Heart left ventricle (tissue), 16 donors: ENCODE data around the gene BUB1. TPM values are rescaled to one million over a fixed set of nuclear protein-coding genes. Genes with fewer than 3 reads are reported as not detected.

Source experiments
- ATAC-seq, 4 donors: fragments of 200-7000 bp; cut with Tn5 transposase; one replicate each; pipeline ENCODE4 v1.9.1; 2020 to 2022; ENCODE audit warnings: moderate library complexity in 4 of 4, mild to moderate bottlenecking in 3 of 4, moderate number of reproducible peaks in 1 of 4
- DNase-seq, 5 donors: peaks; one replicate each; pipeline ENCODE4 v3.0.0-alpha.2; 2020
- H3K27ac ChIP-seq, 12 donors: fragments of 200-600 bp; sonication (generic) in 4 of 12; one replicate each; pipeline versions ENCODE4 v1.5.0 to v1.8.0; 2016 to 2022; ENCODE audit warnings: mild to moderate bottlenecking in 2 of 12
- H3K27me3 ChIP-seq, 9 donors: fragments of 200-600 bp; sonication (generic) in 2 of 9; one replicate each; pipeline versions ENCODE4 v1.5.1 to v1.8.0; 2016 to 2022; ENCODE audit warnings: mild to moderate bottlenecking in 3 of 9
- H3K36me3 ChIP-seq, 9 donors: fragments of 200-600 bp; sonication (generic) in 2 of 9; one replicate each; pipeline versions ENCODE4 v1.5.0 to v1.8.0; 2018 to 2022; ENCODE audit warnings: mild to moderate bottlenecking in 2 of 9
- H3K4me1 ChIP-seq, 12 donors: fragments of 200-600 bp; sonication (generic) in 4 of 12; one replicate each; pipeline versions ENCODE4 v1.5.0 to v1.8.0; 2016 to 2022; ENCODE audit warnings: mild to moderate bottlenecking in 3 of 12
- H3K4me3 ChIP-seq, 12 donors: fragments of 200-600 bp; sonication (generic) in 4 of 12; one replicate each; pipeline versions ENCODE4 v1.5.0 to v1.8.0; 2017 to 2022; ENCODE audit warnings: mild to moderate bottlenecking in 9 of 12, moderate library complexity in 4 of 12
- H3K9me3 ChIP-seq, 12 donors: fragments of 200-600 bp; sonication (generic) in 4 of 12; one replicate each; pipeline versions ENCODE4 v1.5.0 to v1.8.0; 2016 to 2022; ENCODE audit warnings: mild to moderate bottlenecking in 1 of 12
- CTCF ChIP-seq, 12 donors: fragments of 200-600 bp; sonication (generic) in 4 of 12; IDR thresholded peaks; one replicate each; pipeline versions ENCODE4 v1.5.0 to v1.8.0; 2018 to 2022; ENCODE audit warnings: antibody characterized with exemption in 12 of 12, mild to moderate bottlenecking in 5 of 12
- POLR2A ChIP-seq, 2 donors: fragments of 450-650 bp; IDR thresholded peaks; one replicate each; pipeline ENCODE4 v1.6.1; 2017; ENCODE audit warnings: antibody characterized with exemption in 2 of 2, mild to moderate bottlenecking in 2 of 2, moderate library complexity in 2 of 2
- whole genome bisulfite sequencing, 4 donors: extraction: QIAGEN DNeasy Blood & Tissue Kit in 2 of 4; methylation state at CpG; one replicate each; pipeline versions ENCODE4 v1.1.5 to v1.1.7; 2013 to 2018; 5-methylcytosine and 5-hydroxymethylcytosine counted together
- intact Hi-C, 10 donors: fragments of 100-400 bp; cut with DNase I; formaldehyde crosslinking; loops; one replicate each; pipeline versions ENCODE4 v1.11.1 to v1.14.2; 2022
- polyA plus RNA-seq, 2 donors: library from polyadenylated mRNA; stranded (reverse); fragments of 200-250 nt; gene quantifications; one replicate each; pipeline ENCODE4 v1.2.3, GENCODE V29; 2013
- total RNA-seq, 9 donors: library from RNA; depleted of rRNA in 2 of 9; stranded (reverse); fragments of >200 nt in 2 of 9; fragmentation: NEBNext Ultra II Directional in 3 of 9; extraction: Animal tissue kit (Norgen Biotek cat#: 25700) in 3 of 9; gene quantifications; one replicate each; pipeline versions ENCODE4 v1.1.0 to v1.2.4, GENCODE V29; 2016 to 2023
- donor health status: ischemic (EF 13 %, LVEDD 7.1; RV severe dilation, severe dysfunction).
- donor health status: healthy with polysubstance abuse.
- donor health status: DM: no; HTN: yes; CAD: no.
- donor health status: DM: no; HTN: no; CAD: no.
- donor health status: ischemic (EF 25% LVEDD 6.9; RV normal size, moderate dysfunction).
- donor health status: ischemic (EF 25% LVEDD 5.7; RV mildly dilated, moderate dysfunction).
- donor health status: healthy.
- donor health status: DM: yes; HTN: yes; CAD: no.
- donor health status: ischemic (EF 35%, LVEDD 5.7; RV mildly dilated, moderate dysfunction).
- donor health status: nonischemic (EF 11% LVEDD 7.7; RV severe dilation, severe dysfunction).
- donor health status: DM: yes; HTN: yes; CAD: no.
- donor health status: PGD.
- donor health status: ischemic (EF 29% LVEDD 5.4; RV normal size, mild dysfunction).
- donor health status: nonischemic (EF 23%, LVEDD 6.1; RV moderate dilation, normal function).

BUB1 gene
- total and polyA plus RNA-seq, 11 donors, result 0.11 to 8.3 (median 0.91) TPM; not detected in 1

- Histone ChIP-seq H3K27ac (no peak overlapping the region), H3K4me3 (no peak overlapping the region), H3K9me3 (no peaks in the 10 kb centered on the region), H3K36me3 (peaks cover 0 to 11% (median 0%) of the 10 kb centered on the region in 9 donors), H3K4me1 (peaks cover 0 to 29% (median 4%) of the 10 kb centered on the region in 12 donors), H3K27me3 (no peaks in the 10 kb centered on the region)
- TF ChIP-seq CTCF (IDR thresholded peaks at IDR 0.05) (no peak), POLR2A (IDR thresholded peaks at IDR 0.05) (no peak)
- ATAC-seq (no peak), DNase-seq (no peak)
- intact Hi-C loops, result loop anchor here in 1 of 10 donors (10.0 kb wide), 1 partner anchor 82 kb away; no protein-coding TSS in a partner anchor
- 94 to 98% (median 98%) methylated on average over 4 of the region's 4 CpGs for WGBS, 4 donors
Measured at GRCh38 chr2:110673201-110673600, 4.7 kb downstream of the BUB1 start.

GRCh38 chr2:110670826-110671225 lies 7.0 kb downstream of the BUB1 start:
- intact Hi-C loops, result loop anchor here in 1 of 10 donors (10.0 kb wide), 1 partner anchor 84 kb away; no protein-coding TSS in a partner anchor
- Histone ChIP-seq H3K4me1 (peaks cover 0 to 14% (median 0%) of the 10 kb centered on the region in 12 donors), H3K9me3 (no peaks in the 10 kb centered on the region), H3K27me3 (no peaks in the 10 kb centered on the region), H3K4me3 (no peak overlapping the region), H3K36me3 (peaks cover 0 to 11% (median 0%) of the 10 kb centered on the region in 9 donors), H3K27ac (no peak overlapping the region)
- DNase-seq, result no peak
- 96 to 99% (median 98%) methylated on average over 5 of the region's 5 CpGs for WGBS, 4 donors
- ATAC-seq, result no peak
- TF ChIP-seq POLR2A (IDR thresholded peaks at IDR 0.05) (no peak), CTCF (IDR thresholded peaks at IDR 0.05) (no peak)

GRCh38 chr2:110669079-110669478 lies 8.8 kb downstream of the BUB1 start:
- DNase-seq (no peak), ATAC-seq (no peak)
- intact Hi-C loops, result no loop called here
- Histone ChIP-seq H3K9me3 (no peaks in the 10 kb centered on the region), H3K27ac (no peak overlapping the region), H3K4me1 (no peaks in the 10 kb centered on the region), H3K4me3 (no peak overlapping the region), H3K36me3 (peaks cover 0 to 11% (median 0%) of the 10 kb centered on the region in 9 donors), H3K27me3 (no peaks in the 10 kb centered on the region)
- no peak for TF ChIP-seq CTCF (IDR thresholded peaks at IDR 0.05)
- no peak for TF ChIP-seq POLR2A (IDR thresholded peaks at IDR 0.05)
- 89 to 94% (median 94%) methylated on average over 1 of the region's 1 CpG for WGBS, 4 donors

- no peak for DNase-seq
- no peak for ATAC-seq
- Histone ChIP-seq H3K4me3 (no peak overlapping the region), H3K4me1 (no peaks in the 10 kb centered on the region), H3K27me3 (no peaks in the 10 kb centered on the region), H3K9me3 (no peaks in the 10 kb centered on the region), H3K27ac (no peak overlapping the region), H3K36me3 (peaks cover 0 to 6% (median 0%) of the 10 kb centered on the region in 9 donors)
- TF ChIP-seq POLR2A (IDR thresholded peaks at IDR 0.05) (no peak), CTCF (IDR thresholded peaks at IDR 0.05) (no peak)
- intact Hi-C loops, result no loop called here
- WGBS, 4 donors, result 78 to 86% (median 86%) methylated on average over 3 of the region's 3 CpGs
Measured at GRCh38 chr2:110667071-110667470, 10.8 kb downstream of the BUB1 start.
